ENCODE data around the gene RAB1B. TPM values are rescaled to one million over a fixed set of nuclear protein-coding genes. Genes with fewer than 3 reads are reported as not detected.

Gene RAB1B
- total and polyA plus RNA-seq, 10 of the 15 experiments (the other 5 are each of a cell fraction or from before 2014, with no cell fraction given) = 10.4 to 193 (median 96.9) TPM

GRCh38 chr11:66289548-66290329 lies 21.3 kb downstream of the RAB1B start (continued):
- peak; percentile 98 for TF ChIP-seq REST (IDR thresholded peaks at IDR 0.05; ENCODE audit: low read depth, low read length)

- BruUV-seq (replicated peaks) = no TSS peak
- H3K36me3 ChIP-seq (ENCODE audit: control insufficient read depth in 2 of 2, insufficient read depth in 2 of 2, low read length in 1 of 2) = no peaks in the 10 kb centered on the region; a peak in 1 of 4 replicates
- no peak overlapping the region for H3K9ac ChIP-seq (ENCODE audit: control insufficient read depth, insufficient read depth, low read length)
- ChIA-PET POLR2A (no interaction called here), RAD21 (ENCODE audit: unreplicated experiment) (interaction anchor here (1.1 kb wide), 1 partner anchor 21 kb away, joined by 3 read pairs; no protein-coding TSS in a partner anchor), CTCF (interaction anchor here (2.7 kb wide), 1 partner anchor 68 kb away, joined by 16 read pairs; no protein-coding TSS in a partner anchor), SMC1A (ENCODE audit: uncharacterized antibody, unreplicated experiment) (interaction anchor here (2.5 kb wide), 1 partner anchor 22 kb away, joined by 10 read pairs; no protein-coding TSS in a partner anchor)
- 62% methylated on average over 2 of the region's 2 CpGs for WGBS (ENCODE audit: insufficient coverage, insufficient replicate concordance, low lambda C conversion rate, missing lambda C conversion rate)
- H3K79me2 ChIP-seq (ENCODE audit: control insufficient read depth, insufficient read depth, low read length) = peaks cover 12% of the 10 kb centered on the region
- no peak overlapping the region for H3K27ac ChIP-seq (ENCODE audit: control insufficient read depth, insufficient read depth)
- no peak for TF ChIP-seq ZNF687 (IDR thresholded peaks at IDR 0.05)
- no peak for TF ChIP-seq BHLHE40 (IDR thresholded peaks at IDR 0.05; ENCODE audit: borderline replicate concordance in 1 of 2, low read depth in 2 of 2, low read length in 1 of 2)
- TF ChIP-seq LARP7 (IDR thresholded peaks at IDR 0.05) = no peak
- no peak for TF ChIP-seq POLR2AphosphoS2 (IDR thresholded peaks at IDR 0.05; ENCODE audit: low read depth, low read length)
- no peak for TF ChIP-seq PKNOX1 (IDR thresholded peaks at IDR 0.05)
- TF ChIP-seq STAT1 (conservative IDR thresholded peaks at IDR 0.05) = no peak
- no peak for TF ChIP-seq POLR2AphosphoS5 (IDR thresholded peaks at IDR 0.05; ENCODE audit: low read length)
- TF ChIP-seq E2F4 (IDR thresholded peaks at IDR 0.05; ENCODE audit: low read depth, low read length) = no peak
- TF ChIP-seq ESRRA (IDR thresholded peaks at IDR 0.05; ENCODE audit: low read length) = no peak
- no peaks in the 10 kb centered on the region; the same call in 1 of the 2 replicates for H4K20me1 ChIP-seq (ENCODE audit: control insufficient read depth, insufficient read depth)
- H3K9me3 ChIP-seq (replicated peaks; ENCODE audit: control insufficient read depth, insufficient read depth, low read length) = no peaks in the 10 kb centered on the region
- intact Hi-C loops (cut with micrococcal nuclease; ENCODE audit: unreplicated experiment) = no loop called here
- DNase-seq (ENCODE audit: low read depth, low spot score) = no peak
- FAIRE-seq = no peak
- no peak overlapping the region for H2AFZ ChIP-seq (ENCODE audit: control insufficient read depth, low read depth, low read length)
- in situ Hi-C loops (cut with MboI) = no loop called here
- H3K4me3 ChIP-seq = peak overlapping the region; percentile 79; the same call in 1 of the 2 replicates
- H3K4me1 ChIP-seq (ENCODE audit: control insufficient read depth, insufficient read depth, low read length) = peaks cover 15% of the 10 kb centered on the region
- no peak for ATAC-seq
- peak overlapping the region; percentile 92 for H3K4me2 ChIP-seq (ENCODE audit: control insufficient read depth, insufficient read depth)
- peaks cover 2 to 7% of the 10 kb centered on the region in 2 experiments; a peak in 2 of 4 replicates for H3K27me3 ChIP-seq (replicated peaks in 1 of 2; ENCODE audit: control insufficient read depth in 2 of 2, insufficient read depth in 2 of 2, low read length in 1 of 2)
Measured at GRCh38 chr11:66290330-66290621, 21.8 kb downstream of the RAB1B start.
